Glutamatergic neuron (in vitro differentiated cells): ENCODE data around the gene XKRX. TPM values are rescaled to one million over a fixed set of nuclear protein-coding genes. Genes with fewer than 3 reads are reported as not detected.

Experiments used
- DNase-seq: peaks from one replicate; pipeline ENCODE4 v3.0.0; 2022
- H3K27ac Mint-ChIP-seq: one replicate; pipeline ENCODE4 v1.8.0; 2020; ENCODE audit warnings: mild to moderate bottlenecking, mixed read lengths, inconsistent platforms; ENCODE audit not compliant: unreplicated experiment
- H3K27me3 Mint-ChIP-seq: one replicate; pipeline ENCODE4 v1.8.0; 2020; ENCODE audit warnings: mild to moderate bottlenecking, moderate library complexity, mixed read lengths, inconsistent platforms; ENCODE audit not compliant: unreplicated experiment
- H3K36me3 Mint-ChIP-seq: one replicate; pipeline ENCODE4 v1.8.0; 2020; ENCODE audit warnings: mild to moderate bottlenecking, mixed read lengths, inconsistent platforms; ENCODE audit not compliant: unreplicated experiment
- H3K4me1 Mint-ChIP-seq: one replicate; pipeline ENCODE4 v1.8.0; 2020; ENCODE audit warnings: mild to moderate bottlenecking, low read depth, mixed read lengths, inconsistent platforms; ENCODE audit not compliant: unreplicated experiment
- H3K4me3 Mint-ChIP-seq: one replicate; pipeline ENCODE4 v1.8.0; 2020; ENCODE audit warnings: mild to moderate bottlenecking, mixed read lengths, inconsistent platforms; ENCODE audit not compliant: unreplicated experiment
- H3K9me3 Mint-ChIP-seq: one replicate; pipeline ENCODE4 v1.8.0; 2020; ENCODE audit warnings: mild to moderate bottlenecking, moderate library complexity, mixed read lengths, inconsistent platforms; ENCODE audit not compliant: unreplicated experiment
- total RNA-seq: library from RNA; stranded (reverse); fragmentation: NEBNext Ultra II Directional; extraction: Animal tissue kit (Norgen Biotek cat#: 25700); gene quantifications from one replicate; pipeline ENCODE4 v1.2.1, GENCODE V29; 2021; ENCODE audit not compliant: unreplicated experiment
- TF ChIP-seq, protein P1 (sequence below): fragments of 200-600 bp; sonication (generic); IDR thresholded peaks from one replicate; pipeline ENCODE4 v1.5.0; 2021; ENCODE audit not compliant: partially characterized antibody, unreplicated experiment

The XKRX gene
- total RNA-seq, 1 donor from 2014 or later, result not detected

DNA sequence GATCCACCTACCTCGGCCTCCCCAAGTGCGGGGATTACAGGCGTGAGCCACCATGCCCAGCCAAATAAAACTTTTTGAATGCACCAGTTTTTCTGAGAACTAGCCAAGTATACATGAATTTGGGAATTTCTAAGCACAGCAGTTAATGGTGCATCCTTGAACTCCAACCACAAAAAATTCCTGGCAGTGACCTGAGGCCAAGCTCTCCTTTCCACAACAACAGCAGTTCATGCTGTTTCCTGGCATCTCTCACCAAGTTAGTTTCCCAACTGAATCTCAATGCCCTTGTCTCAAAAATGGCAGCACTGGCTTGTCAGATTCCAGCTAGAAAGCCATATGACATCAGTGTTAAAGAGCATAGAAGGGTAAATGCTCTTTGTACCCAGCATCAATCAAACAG is 15.9 kb upstream of the XKRX start:
- no peaks in the 10 kb centered on the region for H3K9me3 Mint-ChIP-seq
- no peak overlapping the region for H3K27ac Mint-ChIP-seq
- H3K27me3 Mint-ChIP-seq, result no peaks in the 10 kb centered on the region
- peaks cover 4% of the 10 kb centered on the region for H3K4me1 Mint-ChIP-seq
- H3K36me3 Mint-ChIP-seq, result no peaks in the 10 kb centered on the region
- no peak for DNase-seq
- TF ChIP-seq, protein P1, sequence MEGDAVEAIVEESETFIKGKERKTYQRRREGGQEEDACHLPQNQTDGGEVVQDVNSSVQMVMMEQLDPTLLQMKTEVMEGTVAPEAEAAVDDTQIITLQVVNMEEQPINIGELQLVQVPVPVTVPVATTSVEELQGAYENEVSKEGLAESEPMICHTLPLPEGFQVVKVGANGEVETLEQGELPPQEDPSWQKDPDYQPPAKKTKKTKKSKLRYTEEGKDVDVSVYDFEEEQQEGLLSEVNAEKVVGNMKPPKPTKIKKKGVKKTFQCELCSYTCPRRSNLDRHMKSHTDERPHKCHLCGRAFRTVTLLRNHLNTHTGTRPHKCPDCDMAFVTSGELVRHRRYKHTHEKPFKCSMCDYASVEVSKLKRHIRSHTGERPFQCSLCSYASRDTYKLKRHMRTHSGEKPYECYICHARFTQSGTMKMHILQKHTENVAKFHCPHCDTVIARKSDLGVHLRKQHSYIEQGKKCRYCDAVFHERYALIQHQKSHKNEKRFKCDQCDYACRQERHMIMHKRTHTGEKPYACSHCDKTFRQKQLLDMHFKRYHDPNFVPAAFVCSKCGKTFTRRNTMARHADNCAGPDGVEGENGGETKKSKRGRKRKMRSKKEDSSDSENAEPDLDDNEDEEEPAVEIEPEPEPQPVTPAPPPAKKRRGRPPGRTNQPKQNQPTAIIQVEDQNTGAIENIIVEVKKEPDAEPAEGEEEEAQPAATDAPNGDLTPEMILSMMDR, result no peak
- no peak overlapping the region for H3K4me3 Mint-ChIP-seq

DNA sequence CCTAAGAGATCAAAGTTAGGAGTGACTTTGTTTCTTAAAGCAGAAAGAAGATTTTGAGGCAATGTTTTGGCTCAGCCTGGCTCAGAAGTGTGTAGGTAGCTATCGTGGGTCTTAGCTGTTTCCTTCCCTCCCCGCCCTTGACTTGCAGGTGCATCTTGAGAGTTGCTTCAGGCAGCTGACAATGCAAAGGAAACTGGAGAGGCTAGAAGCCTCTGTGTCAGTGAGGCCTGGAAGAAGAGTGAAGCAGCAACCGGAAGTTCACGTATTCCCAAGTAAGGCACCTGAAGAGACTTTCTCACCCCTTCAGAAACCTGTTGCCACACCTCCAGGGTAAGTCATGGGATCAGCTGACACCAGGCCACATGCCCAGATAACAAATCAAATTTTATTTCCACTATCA is 10.6 kb upstream of the XKRX start:
- H3K4me3 Mint-ChIP-seq, result no peak overlapping the region
- no peak for DNase-seq
- H3K27me3 Mint-ChIP-seq, result no peaks in the 10 kb centered on the region
- H3K36me3 Mint-ChIP-seq, result no peaks in the 10 kb centered on the region
- TF ChIP-seq, protein P1, result no peak
- no peak overlapping the region for H3K27ac Mint-ChIP-seq
- H3K9me3 Mint-ChIP-seq, result no peaks in the 10 kb centered on the region
- no peaks in the 10 kb centered on the region for H3K4me1 Mint-ChIP-seq

DNA sequence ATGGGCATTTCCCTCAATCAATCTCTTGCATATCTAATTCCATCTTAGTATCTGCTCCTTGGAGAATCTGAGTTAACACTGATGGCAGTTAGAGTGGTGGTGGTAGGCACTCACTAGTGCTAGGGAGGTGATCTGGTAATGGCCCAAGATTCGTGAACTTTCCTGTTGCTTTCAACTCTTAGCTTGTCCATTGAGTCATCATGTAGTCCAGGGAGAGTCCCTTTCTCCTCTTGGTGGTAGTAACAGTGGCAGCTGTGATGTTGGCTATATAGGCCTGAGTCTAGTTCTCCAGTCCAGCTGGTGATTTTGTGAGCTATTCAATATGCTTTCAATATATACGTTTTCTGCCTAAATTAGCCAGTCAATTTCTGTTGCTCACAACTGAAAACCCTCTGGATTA is 7.0 kb upstream of the XKRX start:
- DNase-seq, result no peak
- Mint-ChIP-seq H3K36me3 (peaks cover 7% of the 10 kb centered on the region), H3K9me3 (no peaks in the 10 kb centered on the region), H3K27ac (no peak overlapping the region), H3K4me1 (no peaks in the 10 kb centered on the region), H3K27me3 (no peaks in the 10 kb centered on the region), H3K4me3 (no peak overlapping the region)
- TF ChIP-seq, protein P1, result no peak

DNA sequence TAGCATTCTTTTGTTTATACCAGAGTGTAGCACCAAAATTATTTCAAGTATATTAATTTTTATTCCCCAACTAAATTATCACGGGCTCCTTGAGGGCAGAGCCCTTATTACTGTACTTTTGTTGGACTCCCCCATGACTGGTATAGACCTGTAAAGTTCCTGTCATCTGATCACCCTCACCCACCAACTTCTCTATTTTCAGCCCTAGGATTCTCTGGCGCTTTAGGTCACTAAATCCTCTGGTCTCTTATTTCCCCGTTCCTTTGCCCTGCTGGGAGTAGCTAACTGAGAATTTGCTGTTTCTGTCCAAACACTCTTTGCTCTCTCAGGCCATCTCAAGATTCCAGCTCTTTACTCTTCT is 3.2 kb upstream of the XKRX start:
- no peaks in the 10 kb centered on the region for H3K4me1 Mint-ChIP-seq
- H3K27ac Mint-ChIP-seq, result no peak overlapping the region
- H3K9me3 Mint-ChIP-seq, result no peaks in the 10 kb centered on the region
- DNase-seq, result no peak
- TF ChIP-seq, protein P1, result no peak
- H3K4me3 Mint-ChIP-seq, result no peak overlapping the region
- H3K36me3 Mint-ChIP-seq, result peaks cover 7% of the 10 kb centered on the region
- peaks cover 1% of the 10 kb centered on the region for H3K27me3 Mint-ChIP-seq

DNA sequence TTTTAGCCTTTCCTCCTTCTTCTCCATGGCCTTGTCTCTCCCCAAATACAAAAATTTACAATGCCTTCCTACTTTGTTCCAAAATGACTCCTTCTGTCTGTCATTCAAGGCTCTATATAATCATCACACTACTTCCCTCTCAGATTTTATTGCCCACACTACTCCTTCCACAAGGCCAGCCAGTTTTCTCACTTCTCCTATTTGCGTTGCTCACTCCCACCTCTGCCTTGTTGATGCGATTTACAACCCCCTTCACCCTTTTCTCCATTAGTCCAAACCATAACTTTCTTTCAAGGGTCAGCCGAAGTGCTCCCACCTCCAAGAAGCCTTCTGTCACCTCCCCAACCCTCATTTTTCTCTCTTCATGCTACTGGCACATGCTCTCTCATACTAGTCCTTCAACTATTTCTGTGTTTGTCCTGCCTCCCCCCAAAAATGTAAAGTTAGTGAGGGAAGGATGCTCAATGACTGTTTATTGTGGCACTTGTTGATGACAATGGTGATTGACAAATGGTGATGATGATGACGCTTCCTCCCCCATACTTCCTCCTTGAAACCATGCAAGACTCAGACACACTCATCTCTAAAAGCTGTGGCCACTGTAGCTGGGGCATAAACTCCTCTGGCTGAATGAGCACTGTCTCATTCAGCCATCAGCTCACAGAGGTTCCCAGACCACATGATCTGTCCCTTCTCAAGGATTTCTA is 2.7 kb upstream of the XKRX start:
- peaks cover 7% of the 10 kb centered on the region for H3K36me3 Mint-ChIP-seq
- no peaks in the 10 kb centered on the region for H3K9me3 Mint-ChIP-seq
- no peak overlapping the region for H3K27ac Mint-ChIP-seq
- DNase-seq, result no peak
- H3K4me3 Mint-ChIP-seq, result no peak overlapping the region
- H3K27me3 Mint-ChIP-seq, result peaks cover 1% of the 10 kb centered on the region
- H3K4me1 Mint-ChIP-seq, result no peaks in the 10 kb centered on the region
- TF ChIP-seq, protein P1, result no peak
